PC-9 (cell line): Measurements from ENCODE around the gene ALG14. TPM values are rescaled to one million over a fixed set of nuclear protein-coding genes. Genes with fewer than 3 reads are reported as not detected.

Source experiments
- BruUV-seq: library from RNA; stranded (reverse); fragments of 400-500 nt; replicated peaks from 2 replicates; lab custom pipeline; 2021; lab: Mats Ljungman, UMichigan
- CTCF ChIA-PET: fragments of 300-600 bp; sonication (Branson Sonifier 250); formaldehyde crosslinking; loops from one replicate; lab custom pipeline; 2022; ENCODE audit warnings: antibody characterized with exemption; lab: Charles Lee
- POLR2A ChIA-PET: fragments of 300-600 bp; sonication (Branson Sonifier 250); formaldehyde crosslinking; loops from one replicate; lab custom pipeline; 2022; ENCODE audit warnings: antibody characterized with exemption; ENCODE audit not compliant: unreplicated experiment; lab: Charles Lee
- DNase-seq, 2 experiments: peaks; one replicate each; pipeline versions ENCODE4 v3.0.0 to v3.0.0-alpha.2; 2015 to 2022; ENCODE audit warnings: mixed read lengths in 1 of 2
- H2AFZ ChIP-seq: fragments of 200-600 bp; sonication (generic); 2 replicates; pipeline ENCODE4 v1.8.1; 2017; ENCODE audit warnings: antibody characterized with exemption
- H3F3A ChIP-seq: fragments of 200-600 bp; sonication (generic); 2 replicates; pipeline ENCODE4 v1.8.1; 2017; ENCODE audit warnings: antibody characterized with exemption, mild to moderate bottlenecking, low read depth; ENCODE audit not compliant: insufficient read depth
- H3K27ac ChIP-seq: fragments of 200-600 bp; sonication (generic); 2 replicates; pipeline ENCODE4 v1.6.1; 2016; ENCODE audit warnings: mixed run types
- H3K27me3 ChIP-seq: fragments of 200-600 bp; sonication (generic); 2 replicates; pipeline ENCODE4 v1.6.1; 2016; ENCODE audit warnings: low read depth, mixed run types; ENCODE audit not compliant: insufficient read depth
- H3K36me3 ChIP-seq: fragments of 200-600 bp; sonication (generic); 2 replicates; pipeline ENCODE4 v1.6.1; 2016; ENCODE audit warnings: low read depth, mixed run types
- H3K4me1 ChIP-seq: fragments of 200-600 bp; sonication (generic); replicated peaks from 2 replicates; pipeline ENCODE4 v1.6.1; 2016; ENCODE audit warnings: mixed run types; ENCODE audit not compliant: insufficient read depth
- H3K4me2 ChIP-seq: fragments of 200-600 bp; sonication (generic); 2 replicates; pipeline ENCODE4 v1.6.1; 2017; ENCODE audit warnings: mixed run types
- H3K4me3 ChIP-seq: fragments of 200-600 bp; sonication (generic); 2 replicates; pipeline ENCODE4 v1.6.1; 2016; ENCODE audit warnings: mixed run types
- H3K79me2 ChIP-seq: fragments of 200-600 bp; sonication (generic); 2 replicates; pipeline ENCODE4 v1.6.1; 2017; ENCODE audit warnings: low read depth, mixed run types
- H3K9me2 ChIP-seq: fragments of 200-600 bp; sonication (generic); 2 replicates; pipeline ENCODE4 v1.8.1; 2017; ENCODE audit warnings: mild to moderate bottlenecking; ENCODE audit not compliant: insufficient read depth
- H3K9me3 ChIP-seq: fragments of 200-600 bp; sonication (generic); 2 replicates; pipeline ENCODE4 v1.8.1; 2016; ENCODE audit warnings: low read depth; ENCODE audit not compliant: insufficient read depth
- H4K20me1 ChIP-seq: fragments of 200-600 bp; sonication (generic); 2 replicates; pipeline ENCODE4 v1.8.1; 2017; ENCODE audit not compliant: insufficient read depth
- EZH2 ChIP-seq: fragments of 200-600 bp; sonication (generic); IDR thresholded peaks from 2 replicates; pipeline ENCODE4 v1.8.0; 2017; ENCODE audit warnings: antibody characterized with exemption, low read depth
- intact Hi-C: fragments of 100-400 bp; cut with micrococcal nuclease; formaldehyde crosslinking; loops from one replicate; pipeline ENCODE4 v1.10.0; 2022; ENCODE audit not compliant: unreplicated experiment
- total RNA-seq: library from RNA; stranded (reverse); gene quantifications from 2 replicates; pipeline ENCODE4 v1.2.3, GENCODE V29; 2021
- TF ChIP-seq, protein P1 (sequence below): fragments of 200-600 bp; sonication (generic); conservative IDR thresholded peaks from 2 replicates; pipeline ENCODE4 v1.6.1; 2017; ENCODE audit warnings: mixed run types, antibody characterized with exemption, mild to moderate bottlenecking, moderate library complexity

ALG14 gene
- total RNA-seq, 1 experiment from 2014 or later: 8.6 TPM

DNA sequence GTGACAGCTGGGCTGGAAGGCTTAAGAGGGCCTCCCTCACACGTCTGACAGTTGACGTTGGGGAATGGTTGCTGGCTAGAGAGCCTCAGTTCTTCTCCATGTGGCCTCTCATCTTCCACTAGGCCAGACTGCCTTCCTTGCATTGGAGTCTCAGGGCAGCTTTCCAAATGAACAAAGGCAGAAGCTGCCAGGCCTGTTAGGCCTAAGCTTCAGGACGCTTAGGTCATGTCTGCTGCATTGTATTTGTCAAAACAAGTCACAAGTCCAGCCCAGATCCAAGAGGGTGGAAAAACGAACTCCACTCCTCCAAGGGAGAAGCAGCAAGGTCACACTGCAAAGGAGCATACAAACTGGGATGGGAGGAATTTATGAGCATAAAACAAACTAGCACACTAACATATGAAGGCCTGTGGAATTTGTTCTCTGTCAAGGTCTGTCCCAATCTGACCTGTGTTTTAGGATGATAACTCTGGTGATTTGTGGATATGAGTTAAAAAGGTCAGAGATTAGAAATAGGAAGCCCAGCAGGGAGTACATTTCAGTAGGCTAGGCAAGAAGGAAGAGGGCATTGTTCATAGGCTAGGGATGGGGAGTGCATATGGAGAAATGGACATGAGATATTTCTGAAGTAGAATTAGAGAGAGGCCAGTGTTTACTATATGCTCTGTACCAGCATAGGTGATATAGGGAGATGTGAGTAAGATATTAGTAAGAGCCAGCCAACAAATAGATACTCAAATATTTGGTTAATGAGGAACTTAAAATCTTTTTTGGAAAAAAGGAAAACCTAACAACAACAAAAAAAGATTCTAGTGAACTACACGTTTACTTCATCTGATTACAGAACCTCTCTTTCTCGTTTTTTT, 116.8 kb downstream of the ALG14 start:
- Histone ChIP-seq H3K9me3 (no peaks in the 10 kb centered on the region), H2AFZ (no peak overlapping the region), H3K79me2 (no peaks in the 10 kb centered on the region), H3K27me3 (no peaks in the 10 kb centered on the region), H3K4me3 (no peak overlapping the region), H3F3A (no peaks in the 10 kb centered on the region), H4K20me1 (no peaks in the 10 kb centered on the region), H3K9me2 (0 out of 2 replicates have a peak, but pooled peaks cover 7% of the 10 kb centered on the region), H3K27ac (no peak overlapping the region), H3K4me1 (peaks cover 10% of the 10 kb centered on the region), H3K4me2 (no peak overlapping the region), H3K36me3 (no peaks in the 10 kb centered on the region)
- CTCF ChIA-PET: no interaction called here
- intact Hi-C loops: no loop called here
- POLR2A ChIA-PET: interaction anchor here (0.6 kb wide), 1 partner anchor 19 kb away, joined by 4 read pairs; no protein-coding TSS in a partner anchor
- no TSS peak for BruUV-seq
- TF ChIP-seq, protein P1, sequence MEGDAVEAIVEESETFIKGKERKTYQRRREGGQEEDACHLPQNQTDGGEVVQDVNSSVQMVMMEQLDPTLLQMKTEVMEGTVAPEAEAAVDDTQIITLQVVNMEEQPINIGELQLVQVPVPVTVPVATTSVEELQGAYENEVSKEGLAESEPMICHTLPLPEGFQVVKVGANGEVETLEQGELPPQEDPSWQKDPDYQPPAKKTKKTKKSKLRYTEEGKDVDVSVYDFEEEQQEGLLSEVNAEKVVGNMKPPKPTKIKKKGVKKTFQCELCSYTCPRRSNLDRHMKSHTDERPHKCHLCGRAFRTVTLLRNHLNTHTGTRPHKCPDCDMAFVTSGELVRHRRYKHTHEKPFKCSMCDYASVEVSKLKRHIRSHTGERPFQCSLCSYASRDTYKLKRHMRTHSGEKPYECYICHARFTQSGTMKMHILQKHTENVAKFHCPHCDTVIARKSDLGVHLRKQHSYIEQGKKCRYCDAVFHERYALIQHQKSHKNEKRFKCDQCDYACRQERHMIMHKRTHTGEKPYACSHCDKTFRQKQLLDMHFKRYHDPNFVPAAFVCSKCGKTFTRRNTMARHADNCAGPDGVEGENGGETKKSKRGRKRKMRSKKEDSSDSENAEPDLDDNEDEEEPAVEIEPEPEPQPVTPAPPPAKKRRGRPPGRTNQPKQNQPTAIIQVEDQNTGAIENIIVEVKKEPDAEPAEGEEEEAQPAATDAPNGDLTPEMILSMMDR: no peak
- TF ChIP-seq EZH2: no peak
- DNase-seq: peak in 1 of 2 experiments; percentile 48

GRCh38 chr1:94954263-94955220, 118.2 kb downstream of the ALG14 start:
- POLR2A ChIA-PET: no interaction called here
- DNase-seq: no peak
- Histone ChIP-seq H3K36me3 (no peaks in the 10 kb centered on the region), H3K27ac (no peak overlapping the region), H3K9me2 (0 out of 2 replicates have a peak, but pooled peaks cover 7% of the 10 kb centered on the region), H4K20me1 (no peaks in the 10 kb centered on the region), H3K4me1 (peaks cover 24% of the 10 kb centered on the region), H3K79me2 (no peaks in the 10 kb centered on the region), H3K27me3 (no peaks in the 10 kb centered on the region), H3F3A (peaks cover 5% of the 10 kb centered on the region; the same call in 1 of the 2 replicates), H3K9me3 (no peaks in the 10 kb centered on the region), H3K4me3 (no peak overlapping the region), H2AFZ (no peak overlapping the region), H3K4me2 (no peak overlapping the region)
- BruUV-seq: no TSS peak
- no peak for TF ChIP-seq EZH2
- TF ChIP-seq, protein P1: no peak
- CTCF ChIA-PET: no interaction called here
- intact Hi-C loops: no loop called here

DNA sequence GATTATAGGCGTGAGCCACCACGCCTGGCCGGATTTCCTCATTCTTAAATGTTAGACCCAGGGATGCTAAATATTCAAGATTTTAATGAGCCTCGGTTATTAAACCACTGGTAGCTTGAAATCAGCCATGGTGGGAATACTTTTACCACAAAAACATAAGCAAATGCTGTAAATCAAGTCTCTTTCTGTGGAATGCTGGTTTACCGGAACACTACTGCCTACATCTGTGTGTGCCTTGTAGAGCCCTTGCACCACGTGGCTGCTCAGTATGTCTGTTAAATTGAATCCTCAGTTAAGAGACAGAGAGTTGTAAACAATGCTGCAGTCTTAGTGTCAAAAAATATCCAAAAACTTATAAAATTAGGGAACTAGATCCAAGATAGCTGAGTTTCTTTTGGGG, 119.0 kb downstream of the ALG14 start:
- Histone ChIP-seq H3K27ac (no peak overlapping the region), H3F3A (peaks cover 8% of the 10 kb centered on the region; the same call in 1 of the 2 replicates), H3K36me3 (no peaks in the 10 kb centered on the region), H3K79me2 (no peaks in the 10 kb centered on the region), H2AFZ (no peak overlapping the region), H3K4me3 (no peak overlapping the region), H3K27me3 (no peaks in the 10 kb centered on the region), H3K4me1 (peaks cover 29% of the 10 kb centered on the region), H3K9me2 (0 out of 2 replicates have a peak, but pooled peaks cover 6% of the 10 kb centered on the region), H3K4me2 (no peak overlapping the region), H4K20me1 (no peaks in the 10 kb centered on the region), H3K9me3 (no peaks in the 10 kb centered on the region)
- BruUV-seq: no TSS peak
- intact Hi-C loops: no loop called here
- POLR2A ChIA-PET: no interaction called here
- DNase-seq: no peak
- no peak for TF ChIP-seq EZH2
- TF ChIP-seq, protein P1: no peak
- CTCF ChIA-PET: no interaction called here
